ENCODE data around the gene IPO4.

- TF ChIP-seq REST (IDR thresholded peaks at IDR 0.05; ENCODE audit: insufficient replicate concordance, low read depth): no peak
- TF ChIP-seq CTCF (IDR thresholded peaks at IDR 0.05; ENCODE audit: insufficient read depth, low read length): no peak
Observed at GRCh38 chr14:24165785-24166184, 22.8 kb downstream of the IPO4 start.

All from HL-60 (cell line).